ENCODE measurements around the gene LRRC37B. TPM values are rescaled to one million over a fixed set of nuclear protein-coding genes. Genes with fewer than 3 reads are reported as not detected.
"Not testable (repeated sequence)": the region's sequence is repeated elsewhere in the genome, so short reads cannot be mapped to it uniquely, and the experiment has no call there.

The LRRC37B gene
- 10 to 100 TPM; 16.1 to 16.8 (median 16.4) TPM for polyA plus RNA-seq (ENCODE audit: insufficient read length in 3 of 3)

- DNase-seq (ENCODE audit: low read depth in 3 of 3, low spot score in 2 of 3): peak; percentile 27 to 65 (median 51)
Measured at GRCh38 chr17:32006957-32007462, at the start of gene LRRC37B. TSS of gene LRRC37B (plus strand) at chr17:32007383. CDS start at chr17:32021393, 14,010 bp downstream.

GRCh38 chr17:31964131-31964530 is 43.1 kb upstream of the LRRC37B start:
- not testable (repeated sequence) for DNase-seq (ENCODE audit: low read depth in 3 of 3, low spot score in 2 of 3)

GRCh38 chr17:31967648-31968047 is 39.5 kb upstream of the LRRC37B start:
- DNase-seq (ENCODE audit: low read depth in 3 of 3, low spot score in 2 of 3): no peak

GRCh38 chr17:31970416-31970815 is 36.8 kb upstream of the LRRC37B start:
- DNase-seq (ENCODE audit: low read depth in 3 of 3, low spot score in 2 of 3): not testable (repeated sequence)

GRCh38 chr17:31974269-31975071 is 32.7 kb upstream of the LRRC37B start:
- not testable (repeated sequence) for DNase-seq (ENCODE audit: low read depth in 3 of 3, low spot score in 2 of 3)

- DNase-seq (ENCODE audit: low read depth in 3 of 3, low spot score in 2 of 3): not testable (repeated sequence)
Measured at GRCh38 chr17:31975391-31975790, 31.8 kb upstream of the LRRC37B start.

- DNase-seq (ENCODE audit: low read depth in 3 of 3, low spot score in 2 of 3): not testable (repeated sequence)
Measured at GRCh38 chr17:31991821-31992220, 15.4 kb upstream of the LRRC37B start.

- no peak for DNase-seq (ENCODE audit: low read depth in 3 of 3, low spot score in 2 of 3)
Measured at GRCh38 chr17:31997005-31997404, 10.2 kb upstream of the LRRC37B start.

GRCh38 chr17:32007463-32008298 is 498 bp downstream of the LRRC37B start:
- peak in 2 of 3 donors; percentile 15 to 38 for DNase-seq (ENCODE audit: low read depth in 3 of 3, low spot score in 2 of 3)

GRCh38 chr17:32009262-32009542 is 2.0 kb downstream of the LRRC37B start:
- DNase-seq (ENCODE audit: low read depth in 3 of 3, low spot score in 2 of 3): no peak

GRCh38 chr17:32010114-32010513 is 2.9 kb downstream of the LRRC37B start:
- no peak for DNase-seq (ENCODE audit: low read depth in 3 of 3, low spot score in 2 of 3)

GRCh38 chr17:32015245-32016013 is 8.2 kb downstream of the LRRC37B start:
- no peak for DNase-seq (ENCODE audit: low read depth in 3 of 3, low spot score in 2 of 3)

- DNase-seq (ENCODE audit: low read depth in 3 of 3, low spot score in 2 of 3): no peak
Measured at GRCh38 chr17:32016231-32016630, 9.0 kb downstream of the LRRC37B start.

- DNase-seq (ENCODE audit: low read depth in 3 of 3, low spot score in 2 of 3): no peak
Measured at GRCh38 chr17:32019228-32019627, 12.0 kb downstream of the LRRC37B start.

GRCh38 chr17:32020943-32021614 is 13.9 kb downstream of the LRRC37B start:
- DNase-seq (ENCODE audit: low read depth in 3 of 3, low spot score in 2 of 3): no peak

GRCh38 chr17:32021615-32021955 is 14.4 kb downstream of the LRRC37B start:
- DNase-seq (ENCODE audit: low read depth in 3 of 3, low spot score in 2 of 3): no peak

- not testable (repeated sequence) for DNase-seq (ENCODE audit: low read depth in 3 of 3, low spot score in 2 of 3)
Measured at GRCh38 chr17:32022554-32022953, 15.4 kb downstream of the LRRC37B start.

GRCh38 chr17:32027271-32027670 is 20.1 kb downstream of the LRRC37B start:
- DNase-seq (ENCODE audit: low read depth in 3 of 3, low spot score in 2 of 3): not testable (repeated sequence)

- no peak for DNase-seq (ENCODE audit: low read depth in 3 of 3, low spot score in 2 of 3)
Measured at GRCh38 chr17:32033223-32033622, 26.0 kb downstream of the LRRC37B start.

GRCh38 chr17:32033812-32034211 is 26.6 kb downstream of the LRRC37B start:
- DNase-seq (ENCODE audit: low read depth in 3 of 3, low spot score in 2 of 3): not testable (repeated sequence)
